Stimulated activated CD8-positive, alpha-beta memory T cell treated with anti-CD3 and anti-CD28 coated beads, Interleukin-12 subunit alpha, Interleukin-12 subunit beta, amount 100 ng/mL, for 4 hours (primary cell): ENCODE data around the gene SNX33.
"Not testable (repeated sequence)": the region's sequence is repeated elsewhere in the genome, so short reads cannot be mapped to it uniquely, and the experiment has no call there.

Source experiments
- DNase-seq: peaks from one replicate; pipeline ENCODE4 v3.0.0-alpha.2; 2020; ENCODE audit warnings: low read depth

Gene SNX33

DNA sequence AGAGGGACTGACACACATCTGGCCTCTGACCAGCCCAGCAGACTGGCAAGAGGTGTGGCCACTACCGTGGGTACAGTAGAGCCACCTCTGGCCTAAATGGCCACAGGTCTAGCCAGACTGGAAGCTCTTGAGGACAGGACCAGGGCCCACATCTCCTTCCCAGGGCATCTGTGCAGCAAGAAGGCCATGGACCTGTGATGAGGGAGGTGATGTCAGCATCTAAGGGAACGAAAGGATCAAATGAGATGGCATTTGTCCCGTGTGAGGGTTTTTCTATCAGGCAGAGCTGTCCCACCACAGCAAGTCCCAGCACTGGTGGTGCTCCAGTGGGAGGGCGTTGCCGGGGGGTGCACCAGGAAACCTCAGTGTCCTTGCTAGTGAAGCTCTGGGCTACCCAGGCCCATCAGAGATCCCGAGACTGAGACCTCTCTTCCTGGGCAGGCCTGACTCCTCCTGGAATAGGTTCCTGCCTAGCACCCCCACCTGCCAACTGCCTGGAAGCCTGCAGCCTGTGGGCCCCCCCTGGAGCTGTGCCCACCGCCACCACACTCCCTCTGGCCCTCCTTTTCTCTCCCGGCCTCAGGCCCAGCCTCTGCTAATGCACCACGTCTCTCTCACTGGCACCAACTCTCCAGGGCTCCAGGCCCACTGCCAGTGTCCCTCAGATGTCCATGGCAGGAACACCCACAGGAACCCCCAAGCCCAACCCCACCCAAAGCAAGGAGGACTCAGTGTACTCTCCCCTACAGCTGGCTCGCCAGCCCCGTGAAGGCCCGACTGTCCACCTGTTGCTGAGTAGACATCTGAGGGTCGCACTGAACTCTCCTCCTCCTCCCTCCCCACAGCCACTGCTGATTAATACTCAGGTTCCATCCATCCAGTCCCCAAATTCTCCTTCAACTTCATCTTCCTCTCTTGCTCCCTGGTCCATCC is 53.6 kb downstream of the SNX33 start:
- not testable (repeated sequence) for DNase-seq

DNA sequence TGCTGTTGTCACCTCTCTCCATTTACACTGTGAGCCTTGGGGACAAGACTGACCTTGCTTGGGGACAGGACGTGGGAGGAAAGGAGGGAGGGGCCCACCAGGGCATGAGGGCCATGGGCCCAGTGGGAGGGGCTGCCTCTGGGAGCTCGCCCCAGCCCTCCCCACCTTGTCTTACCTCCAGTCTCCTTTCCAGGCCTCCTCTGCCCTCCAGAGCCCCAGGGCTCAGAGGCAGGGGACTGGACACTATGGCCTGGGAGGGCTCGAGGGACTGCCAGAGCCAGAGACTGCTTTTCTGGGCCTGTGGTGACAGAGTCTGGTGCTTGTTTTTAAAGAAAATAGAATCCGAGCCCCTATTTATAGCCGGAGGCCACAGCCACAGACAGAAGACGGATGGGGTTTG is 54.7 kb downstream of the SNX33 start:
- DNase-seq, result no peak

DNA sequence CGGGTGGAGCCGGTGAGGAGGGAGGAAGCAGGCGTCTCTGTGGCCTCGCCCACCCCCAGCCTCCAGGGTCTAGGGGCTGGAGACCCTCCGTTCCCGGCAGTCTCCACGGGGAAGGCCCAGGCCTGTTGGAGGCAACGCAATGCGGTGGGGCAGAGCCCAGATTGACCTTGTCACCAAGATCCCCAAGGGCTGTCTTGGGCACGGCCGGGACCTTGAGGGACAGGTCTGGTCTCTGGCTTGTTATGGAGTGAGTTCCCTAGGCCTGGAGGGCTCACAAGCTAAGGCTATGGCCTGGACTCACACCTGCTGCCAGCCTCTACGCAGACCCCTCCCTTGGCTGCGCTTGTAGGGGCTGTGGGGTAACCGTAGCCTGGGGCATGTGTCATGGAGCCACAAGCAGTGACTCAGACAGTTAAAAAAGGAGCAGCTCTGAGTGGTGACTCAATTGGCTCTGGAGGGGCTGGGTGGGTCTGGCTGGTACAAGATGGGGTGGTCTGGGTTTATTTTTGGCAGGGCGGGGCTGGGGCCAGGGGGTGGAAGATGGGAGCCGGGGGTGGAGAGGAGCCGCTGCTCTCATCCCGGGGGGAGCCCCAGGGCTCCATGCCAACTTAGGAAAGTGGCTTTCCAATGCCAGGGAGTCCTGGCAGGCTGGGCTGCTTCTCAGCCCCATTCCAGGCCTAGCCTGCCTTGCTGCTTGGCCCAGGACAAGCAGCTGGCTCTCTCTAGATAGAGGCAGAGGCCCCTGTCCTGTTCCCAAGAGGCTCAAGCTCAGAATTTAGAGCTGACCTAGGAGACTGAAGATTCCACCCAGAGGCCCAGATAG is 55.9 kb downstream of the SNX33 start:
- not testable (repeated sequence) for DNase-seq

DNA sequence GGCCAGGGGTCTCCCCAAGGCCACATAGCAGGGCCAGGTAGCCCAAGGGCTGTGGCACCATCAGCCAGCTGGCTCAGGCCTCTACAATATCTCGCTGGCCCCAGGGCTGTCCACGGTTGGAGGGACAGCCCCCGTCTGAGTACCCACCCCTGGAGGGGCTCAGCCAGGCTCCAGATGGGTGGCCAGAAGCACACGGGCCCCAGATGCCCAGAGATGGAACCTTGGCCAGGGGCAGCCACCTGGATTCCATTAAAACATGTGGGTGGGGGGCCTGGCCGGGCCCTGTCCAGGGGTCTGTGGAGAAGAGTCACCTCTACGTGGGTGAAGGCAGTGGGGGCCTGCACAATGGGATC is 56.5 kb downstream of the SNX33 start:
- no peak for DNase-seq

DNA sequence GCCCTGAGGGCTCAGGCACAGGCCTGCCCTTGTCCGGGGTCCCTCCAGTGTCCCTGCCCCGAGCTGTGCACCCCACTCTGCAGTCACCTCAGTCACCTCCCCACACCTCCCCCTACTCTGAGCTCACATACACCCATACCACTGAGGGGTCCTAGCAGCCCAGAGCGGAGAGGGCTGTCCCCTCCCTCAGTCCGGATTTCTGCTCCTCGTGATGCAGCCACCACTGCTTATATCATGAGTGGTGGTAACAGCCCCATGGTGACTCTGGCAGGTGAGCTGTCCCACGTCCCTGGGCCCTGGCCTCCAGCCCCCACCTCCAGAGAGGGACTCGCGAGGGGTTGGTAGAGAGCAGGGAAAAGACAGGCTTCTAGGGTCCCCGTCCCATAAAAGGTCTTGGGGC is 56.9 kb downstream of the SNX33 start:
- no peak for DNase-seq

DNA sequence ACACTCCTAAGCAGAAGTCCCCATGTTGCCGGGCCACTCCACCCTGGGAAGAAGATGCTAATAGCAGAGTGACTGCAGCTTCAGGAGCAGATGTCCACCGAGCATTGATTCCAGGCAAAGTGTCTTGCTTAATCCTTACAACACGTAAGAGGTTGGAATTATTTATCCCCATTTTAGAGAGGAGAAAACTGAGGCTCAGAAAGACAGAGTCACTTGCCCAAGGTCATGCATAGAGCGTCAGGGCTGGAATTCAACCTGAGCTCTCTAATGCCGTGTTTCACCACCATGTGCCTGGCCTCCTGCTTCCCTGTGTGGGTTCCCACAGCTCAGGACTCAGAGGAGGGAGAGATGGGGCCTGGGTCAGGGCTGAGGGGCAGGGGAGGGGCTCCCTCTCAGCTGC is 57.7 kb downstream of the SNX33 start:
- DNase-seq, result not testable (repeated sequence)

DNA sequence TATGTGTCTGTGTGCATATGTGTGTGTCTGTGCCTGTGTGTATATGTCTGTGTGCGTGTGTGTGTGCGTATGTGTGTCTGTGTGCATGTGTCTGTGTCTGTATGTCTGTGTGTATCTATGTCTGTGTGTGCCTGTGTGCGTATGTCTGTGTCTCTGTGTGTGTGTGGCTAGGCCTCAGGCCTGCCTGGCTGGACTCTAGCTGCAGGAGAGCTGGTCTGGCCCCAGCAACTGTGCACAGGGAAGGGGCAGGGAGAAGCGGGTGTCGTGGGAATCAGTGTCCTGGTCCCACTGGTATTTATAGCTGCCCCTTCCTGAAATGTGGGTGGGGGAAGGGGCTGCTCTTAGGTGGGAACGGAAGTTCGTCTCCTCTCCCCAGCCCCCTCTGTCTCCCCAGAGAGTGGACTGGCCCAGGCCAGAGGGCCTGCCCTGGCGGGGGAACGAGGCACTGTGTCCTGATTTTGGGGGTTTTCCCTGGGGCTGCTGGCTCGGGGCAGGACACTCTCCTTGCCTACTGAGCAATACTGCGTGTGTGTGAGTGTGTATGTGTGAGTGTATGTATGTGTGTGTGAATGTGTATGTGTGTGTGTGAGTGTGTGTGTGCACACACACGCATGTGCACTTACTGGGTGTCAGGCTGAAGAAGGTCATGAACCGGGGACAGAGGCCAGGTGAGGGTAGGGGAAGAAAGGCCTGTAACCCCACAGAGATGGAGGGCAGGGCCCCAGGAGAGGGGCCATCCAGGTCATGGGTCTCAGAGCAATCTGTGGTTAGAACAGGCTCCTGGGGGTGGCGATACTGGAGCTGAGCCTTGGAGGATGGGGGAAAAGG is 58.4 kb downstream of the SNX33 start:
- no peak for DNase-seq

DNA sequence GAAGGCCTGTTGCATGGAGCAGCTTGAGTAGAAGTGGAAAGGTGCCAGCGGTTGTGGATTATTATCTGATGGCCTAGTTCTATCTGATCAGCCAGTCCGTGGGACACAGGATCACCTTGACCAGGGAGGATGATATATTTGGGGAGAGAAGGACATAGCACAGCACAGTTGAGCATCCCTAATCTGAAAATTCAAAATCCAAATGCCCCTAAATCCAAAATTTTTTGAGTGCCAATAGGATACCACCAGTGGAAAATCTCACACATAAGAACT is 58.9 kb downstream of the SNX33 start:
- no peak for DNase-seq

DNA sequence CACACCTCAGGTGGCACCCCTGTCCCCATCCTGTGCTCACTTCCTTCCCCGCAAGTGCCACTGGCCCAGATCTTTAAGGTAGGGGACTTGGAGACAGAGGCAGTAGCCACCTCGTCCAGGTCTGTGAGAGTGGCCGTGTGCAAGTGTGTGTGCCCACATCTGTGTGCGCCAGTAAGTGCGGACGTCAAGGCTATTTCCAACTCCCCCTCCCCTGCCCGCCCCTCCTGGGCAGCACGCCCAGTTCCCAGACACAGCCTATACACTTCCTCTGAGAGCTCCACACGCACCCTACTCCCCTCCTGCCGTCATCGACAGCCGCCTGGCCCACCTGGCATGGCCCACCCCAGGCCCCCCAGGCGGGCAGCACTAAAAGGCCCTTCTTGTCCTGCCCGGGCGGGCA is 61.7 kb downstream of the SNX33 start:
- not testable (repeated sequence) for DNase-seq

DNA sequence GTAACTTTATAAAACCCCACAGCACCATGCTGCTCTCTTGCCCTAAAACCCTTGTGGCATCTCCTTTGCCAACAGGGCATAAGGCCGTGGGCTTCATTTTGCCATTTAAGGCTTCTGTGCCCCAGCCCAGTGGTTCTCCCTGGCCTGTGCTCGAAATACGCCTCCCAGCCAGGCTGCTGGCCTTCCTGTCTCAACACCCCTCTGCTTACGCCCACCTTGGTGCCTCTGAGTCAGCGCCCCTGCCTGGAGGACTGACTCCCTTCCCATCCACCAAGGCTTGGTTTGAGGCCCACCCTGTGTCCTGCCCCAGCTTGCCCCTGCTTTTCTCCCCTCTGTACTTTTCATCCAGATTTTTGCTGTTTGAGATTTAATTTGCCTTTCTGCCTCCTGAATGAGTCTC is 63.2 kb downstream of the SNX33 start:
- not testable (repeated sequence) for DNase-seq

DNA sequence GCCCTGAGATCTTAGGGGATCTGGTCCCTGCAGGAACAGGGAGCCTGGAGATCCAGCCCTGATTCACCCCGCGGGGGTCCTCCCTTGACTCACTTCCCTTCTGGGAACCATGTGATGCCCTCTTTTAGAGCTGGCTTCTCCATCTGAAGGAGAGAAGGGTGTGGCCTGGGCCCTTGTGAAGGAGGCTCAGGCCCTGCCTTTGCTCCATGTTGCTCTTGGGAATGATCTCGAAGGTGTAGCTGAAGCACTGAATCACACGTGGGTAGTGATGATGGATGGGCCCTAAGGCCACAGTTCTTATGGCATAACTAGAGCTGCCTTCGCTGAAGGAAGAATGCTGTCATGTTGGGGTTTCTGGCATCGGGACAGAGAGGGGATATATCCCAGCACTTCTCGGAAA is 63.8 kb downstream of the SNX33 start:
- DNase-seq, result not testable (repeated sequence)
